ENCODE measurements around the gene TPD52L2.

TPD52L2 gene

DNA sequence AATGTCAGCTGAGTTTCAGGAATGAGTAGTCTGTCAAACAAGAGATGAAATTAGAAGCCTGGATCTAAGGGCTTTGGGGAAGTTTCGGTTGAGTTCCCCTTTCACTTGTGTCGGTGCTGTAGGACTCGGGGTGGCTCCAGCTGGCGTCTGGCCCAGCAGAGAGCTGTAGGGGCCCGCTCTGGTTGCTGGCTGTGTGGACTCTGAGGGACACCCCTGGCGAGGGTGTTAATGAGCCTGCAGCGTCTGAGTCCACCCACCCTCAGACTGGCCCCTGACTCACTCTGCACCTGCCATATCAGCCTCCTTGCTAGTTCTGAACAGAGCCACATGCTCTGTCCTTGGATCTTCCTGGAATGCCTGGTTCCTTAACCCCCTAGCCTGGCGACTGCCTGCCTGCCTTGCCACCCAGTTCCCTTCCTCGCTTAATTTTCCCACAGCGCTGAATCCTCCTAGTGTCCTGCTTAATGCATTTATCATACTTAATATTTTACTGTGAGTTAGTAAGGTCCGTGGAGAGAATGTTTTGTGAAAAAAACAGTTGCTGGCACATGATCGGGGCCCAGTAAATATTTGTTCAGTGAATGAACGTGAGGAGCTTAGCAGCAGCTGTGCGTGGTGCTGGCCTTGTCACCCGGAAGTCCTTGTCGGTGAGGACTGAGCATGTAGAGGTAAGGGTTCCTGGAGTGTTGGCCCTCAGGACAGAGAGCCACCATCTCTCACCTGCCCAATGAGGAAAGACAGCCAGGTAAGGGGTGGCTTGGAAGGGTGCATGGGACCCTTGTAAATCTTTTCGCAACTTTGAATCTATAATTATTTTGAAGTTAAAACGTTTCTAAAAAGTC is 31.4 kb downstream of the TPD52L2 start:
- H2BK120ac ChIP-seq (ENCODE audit: low read depth, low read length): no peak overlapping the region
- H3K36me3 ChIP-seq (replicated peaks in 1 of 2; ENCODE audit: control insufficient read depth in 2 of 2, insufficient read depth in 2 of 2, low read length in 2 of 2): peaks cover 8 to 21% of the 10 kb centered on the region in 2 donors
- H2AK5ac ChIP-seq (ENCODE audit: low read depth, low read length): no peak overlapping the region
- H2BK15ac ChIP-seq (ENCODE audit: low read length): no peak overlapping the region
- H2BK12ac ChIP-seq (ENCODE audit: low read length): no peak overlapping the region
- no peaks in the 10 kb centered on the region for H3K9me3 ChIP-seq (replicated peaks in 1 of 2; ENCODE audit: control insufficient read depth in 2 of 2, insufficient read depth in 1 of 2, low read depth in 1 of 2, low read length in 2 of 2)
- H4K91ac ChIP-seq (ENCODE audit: low read depth, low read length, poor library complexity): no peak overlapping the region
- peaks cover 9 to 12% of the 10 kb centered on the region in 2 donors for H3K4me1 ChIP-seq (ENCODE audit: control insufficient read depth in 2 of 2, insufficient read depth in 1 of 2, low read depth in 1 of 2, low read length in 2 of 2)
- no peaks in the 10 kb centered on the region for H3K27me3 ChIP-seq (ENCODE audit: control insufficient read depth in 3 of 3, insufficient read depth in 3 of 3, low read depth in 1 of 3, low read length in 3 of 3)
- no peak overlapping the region for H4K8ac ChIP-seq (ENCODE audit: low read depth, low read length)
- no peak overlapping the region for H3K27ac ChIP-seq (replicated peaks; ENCODE audit: low read length)
- H2AFZ ChIP-seq (ENCODE audit: low read length): no peak overlapping the region
- no peak overlapping the region for H3K18ac ChIP-seq (ENCODE audit: low read length)
- H3K79me1 ChIP-seq (ENCODE audit: low read depth, low read length): peaks cover 10% of the 10 kb centered on the region
- peak overlapping the region in 1 of 2 donors; percentile 53 for H3K4me3 ChIP-seq (ENCODE audit: low read length in 2 of 2)
- no peak overlapping the region for H3K4ac ChIP-seq (ENCODE audit: low read length)
- no peak overlapping the region for H3K14ac ChIP-seq (ENCODE audit: low read length)
- H3K4me2 ChIP-seq (ENCODE audit: insufficient read depth, low read length, poor library complexity, severe bottlenecking): peak overlapping the region; percentile 52
- H3K23ac ChIP-seq (ENCODE audit: low read depth, low read length, poor library complexity): no peak overlapping the region
- no peak overlapping the region for H3K9ac ChIP-seq (ENCODE audit: low read depth, low read length, poor library complexity)
- no peak for DNase-seq (ENCODE audit: low spot score)
- H2BK5ac ChIP-seq (ENCODE audit: low read length): no peak overlapping the region
- no CpG with 5 or more reads among the region's 18 CpGs for whole genome bisulfite sequencing, 2 donors (ENCODE audit: extremely low coverage in 2 of 2, insufficient read length in 2 of 2, insufficient replicate concordance in 1 of 2)

DNA sequence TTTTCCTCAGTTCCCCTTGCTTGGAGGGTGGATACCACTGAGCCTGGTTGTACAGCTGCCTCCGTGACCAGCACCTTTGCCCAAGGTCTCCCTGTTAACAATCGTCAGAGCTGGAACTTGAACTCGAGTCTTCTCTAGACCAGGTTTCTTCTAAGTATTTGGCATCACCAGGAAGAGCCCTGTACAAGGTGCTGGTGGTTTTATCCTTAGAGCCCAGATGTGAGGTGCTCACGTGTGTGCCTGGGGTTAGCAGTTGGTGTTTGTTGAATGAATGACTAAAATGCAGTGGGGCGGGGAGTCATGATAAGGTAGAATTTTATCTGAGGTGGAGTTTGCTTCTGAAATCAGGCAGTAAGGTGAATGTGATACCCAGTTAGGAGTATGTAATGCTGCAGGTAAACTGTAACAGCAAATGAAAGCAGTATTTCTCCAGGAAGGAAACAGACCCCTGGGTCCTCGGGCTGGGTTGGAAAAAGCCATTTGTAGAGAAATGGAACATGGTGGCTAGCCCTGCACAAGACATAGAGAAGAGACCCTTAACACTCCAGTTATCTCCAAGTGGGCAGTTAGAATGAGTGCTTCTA is 33.0 kb downstream of the TPD52L2 start:
- H3K79me1 ChIP-seq (ENCODE audit: low read depth, low read length): peaks cover 10% of the 10 kb centered on the region
- H2BK12ac ChIP-seq (ENCODE audit: low read length): no peak overlapping the region
- H3K4me3 ChIP-seq (ENCODE audit: low read length in 2 of 2): no peak overlapping the region
- H2BK5ac ChIP-seq (ENCODE audit: low read length): no peak overlapping the region
- no peak overlapping the region for H3K4me2 ChIP-seq (ENCODE audit: insufficient read depth, low read length, poor library complexity, severe bottlenecking)
- no peak overlapping the region for H4K8ac ChIP-seq (ENCODE audit: low read depth, low read length)
- no peaks in the 10 kb centered on the region for H3K27me3 ChIP-seq (ENCODE audit: control insufficient read depth in 3 of 3, insufficient read depth in 3 of 3, low read depth in 1 of 3, low read length in 3 of 3)
- H3K9me3 ChIP-seq (replicated peaks in 1 of 2; ENCODE audit: control insufficient read depth in 2 of 2, insufficient read depth in 1 of 2, low read depth in 1 of 2, low read length in 2 of 2): no peaks in the 10 kb centered on the region
- no peak overlapping the region for H3K18ac ChIP-seq (ENCODE audit: low read length)
- no peak overlapping the region for H4K91ac ChIP-seq (ENCODE audit: low read depth, low read length, poor library complexity)
- H3K9ac ChIP-seq (ENCODE audit: low read depth, low read length, poor library complexity): no peak overlapping the region
- DNase-seq (ENCODE audit: low spot score): no peak
- no peak overlapping the region for H2AK5ac ChIP-seq (ENCODE audit: low read depth, low read length)
- H2BK15ac ChIP-seq (ENCODE audit: low read length): no peak overlapping the region
- no peak overlapping the region for H2BK120ac ChIP-seq (ENCODE audit: low read depth, low read length)
- peaks cover 9 to 12% of the 10 kb centered on the region in 2 donors for H3K4me1 ChIP-seq (ENCODE audit: control insufficient read depth in 2 of 2, insufficient read depth in 1 of 2, low read depth in 1 of 2, low read length in 2 of 2)
- H3K36me3 ChIP-seq (replicated peaks in 1 of 2; ENCODE audit: control insufficient read depth in 2 of 2, insufficient read depth in 2 of 2, low read length in 2 of 2): peaks cover 8 to 16% of the 10 kb centered on the region in 2 donors
- WGBS, 2 donors (ENCODE audit: extremely low coverage in 2 of 2, insufficient read length in 2 of 2, insufficient replicate concordance in 1 of 2): no CpG with 5 or more reads among the region's 6 CpGs
- no peak overlapping the region for H3K23ac ChIP-seq (ENCODE audit: low read depth, low read length, poor library complexity)
- no peak overlapping the region for H2AFZ ChIP-seq (ENCODE audit: low read length)
- H3K27ac ChIP-seq (replicated peaks; ENCODE audit: low read length): no peak overlapping the region
- no peak overlapping the region for H3K14ac ChIP-seq (ENCODE audit: low read length)
- H3K4ac ChIP-seq (ENCODE audit: low read length): no peak overlapping the region

DNA sequence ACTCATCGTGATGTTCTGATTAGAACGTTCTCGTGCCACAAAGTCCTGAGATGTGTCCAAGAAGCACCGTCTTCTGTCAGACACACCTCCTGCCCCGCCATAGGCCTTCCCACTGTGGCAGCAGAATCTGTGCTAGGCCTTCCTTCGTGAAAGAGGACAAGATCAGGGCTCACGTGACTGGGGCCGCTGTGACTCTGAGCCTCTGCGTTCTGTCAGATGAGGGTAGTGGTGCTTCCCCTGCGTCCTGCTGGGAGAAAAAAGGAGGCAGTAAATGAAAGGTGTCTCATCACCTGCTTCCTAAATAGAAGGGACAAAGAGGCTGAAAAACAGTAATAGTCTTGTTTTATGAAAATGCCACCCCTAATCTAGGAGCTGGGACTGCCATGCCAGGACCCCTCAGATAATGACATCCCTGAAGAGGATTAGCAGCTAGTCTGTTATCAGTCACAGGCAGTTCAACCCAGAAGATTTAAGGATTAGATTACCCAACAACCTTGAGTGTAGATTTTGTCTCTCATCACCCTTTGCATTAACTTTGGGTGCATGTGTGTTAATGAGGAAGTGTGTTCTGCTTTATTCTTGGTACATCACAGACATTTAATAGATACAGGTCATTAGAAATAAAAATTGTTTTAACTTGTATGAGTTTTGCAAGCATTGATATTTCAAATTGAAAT is 34.0 kb downstream of the TPD52L2 start:
- no peak overlapping the region for H2BK120ac ChIP-seq (ENCODE audit: low read depth, low read length)

DNA sequence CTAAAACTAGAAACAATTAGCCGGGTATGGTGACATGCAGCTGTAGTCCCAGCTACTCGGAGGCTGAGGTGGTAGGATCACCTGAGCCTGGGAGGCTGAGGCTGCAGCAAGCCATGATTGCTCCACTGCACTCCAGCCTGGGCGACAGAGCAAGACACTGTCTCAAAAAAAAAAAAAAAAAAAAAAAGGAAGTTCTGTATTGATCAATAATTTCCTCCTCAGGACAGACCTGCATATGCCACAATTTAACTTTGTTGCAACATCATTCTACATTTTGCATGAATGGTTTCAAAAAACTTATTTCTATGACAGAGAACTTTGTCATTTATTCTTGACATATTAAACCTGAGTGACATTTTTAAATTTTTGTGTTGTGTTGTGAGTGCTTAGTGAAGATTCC is 35.3 kb downstream of the TPD52L2 start:
- Histone ChIP-seq H3K27me3 (ENCODE audit: control insufficient read depth in 3 of 3, insufficient read depth in 3 of 3, low read depth in 1 of 3, low read length in 3 of 3) (no peaks in the 10 kb centered on the region), H2BK120ac (ENCODE audit: low read depth, low read length) (no peak overlapping the region), H3K9me3 (replicated peaks in 1 of 2; ENCODE audit: control insufficient read depth in 2 of 2, insufficient read depth in 1 of 2, low read depth in 1 of 2, low read length in 2 of 2) (no peaks in the 10 kb centered on the region), H2AK5ac (ENCODE audit: low read depth, low read length) (no peak overlapping the region), H2BK5ac (ENCODE audit: low read length) (no peak overlapping the region), H3K4me3 (ENCODE audit: low read length in 2 of 2) (no peak overlapping the region), H3K36me3 (replicated peaks in 1 of 2; ENCODE audit: control insufficient read depth in 2 of 2, insufficient read depth in 2 of 2, low read length in 2 of 2) (peaks cover 8 to 21% of the 10 kb centered on the region in 2 donors), H2BK15ac (ENCODE audit: low read length) (no peak overlapping the region), H3K14ac (ENCODE audit: low read length) (no peak overlapping the region), H3K23ac (ENCODE audit: low read depth, low read length, poor library complexity) (no peak overlapping the region), H3K4me1 (ENCODE audit: control insufficient read depth in 2 of 2, insufficient read depth in 1 of 2, low read depth in 1 of 2, low read length in 2 of 2) (peaks cover 6 to 7% of the 10 kb centered on the region in 2 donors), H3K79me1 (ENCODE audit: low read depth, low read length) (peaks cover 17% of the 10 kb centered on the region), H3K18ac (ENCODE audit: low read length) (no peak overlapping the region), H3K9ac (ENCODE audit: low read depth, low read length, poor library complexity) (no peak overlapping the region), H4K8ac (ENCODE audit: low read depth, low read length) (no peak overlapping the region), H3K27ac (replicated peaks; ENCODE audit: low read length) (no peak overlapping the region), H2BK12ac (ENCODE audit: low read length) (no peak overlapping the region), H4K91ac (ENCODE audit: low read depth, low read length, poor library complexity) (no peak overlapping the region), H2AFZ (ENCODE audit: low read length) (no peak overlapping the region), H3K4ac (ENCODE audit: low read length) (no peak overlapping the region), H3K4me2 (ENCODE audit: insufficient read depth, low read length, poor library complexity, severe bottlenecking) (no peak overlapping the region)
- no peak for DNase-seq (ENCODE audit: low spot score)
- no CpG with 5 or more reads among the region's 3 CpGs for WGBS, 2 donors (ENCODE audit: extremely low coverage in 2 of 2, insufficient read length in 2 of 2, insufficient replicate concordance in 1 of 2)

More for the DNA sequence above, 34.0 kb downstream of the TPD52L2 start:
- no peak overlapping the region for H2BK12ac ChIP-seq (ENCODE audit: low read length)
- H3K4me3 ChIP-seq (ENCODE audit: low read length in 2 of 2): no peak overlapping the region
- no peak overlapping the region for H4K91ac ChIP-seq (ENCODE audit: low read depth, low read length, poor library complexity)
- no peak overlapping the region for H2AK5ac ChIP-seq (ENCODE audit: low read depth, low read length)
- no peak overlapping the region for H2BK5ac ChIP-seq (ENCODE audit: low read length)
- no peak overlapping the region for H4K8ac ChIP-seq (ENCODE audit: low read depth, low read length)
- peaks cover 8 to 18% of the 10 kb centered on the region in 2 donors for H3K36me3 ChIP-seq (replicated peaks in 1 of 2; ENCODE audit: control insufficient read depth in 2 of 2, insufficient read depth in 2 of 2, low read length in 2 of 2)
- no peak overlapping the region for H3K27ac ChIP-seq (replicated peaks; ENCODE audit: low read length)
- no peaks in the 10 kb centered on the region for H3K9me3 ChIP-seq (replicated peaks in 1 of 2; ENCODE audit: control insufficient read depth in 2 of 2, insufficient read depth in 1 of 2, low read depth in 1 of 2, low read length in 2 of 2)
- H3K14ac ChIP-seq (ENCODE audit: low read length): no peak overlapping the region
- H2BK15ac ChIP-seq (ENCODE audit: low read length): no peak overlapping the region
- H3K18ac ChIP-seq (ENCODE audit: low read length): no peak overlapping the region
- no peaks in the 10 kb centered on the region for H3K27me3 ChIP-seq (ENCODE audit: control insufficient read depth in 3 of 3, insufficient read depth in 3 of 3, low read depth in 1 of 3, low read length in 3 of 3)
- H3K23ac ChIP-seq (ENCODE audit: low read depth, low read length, poor library complexity): no peak overlapping the region
- no peak overlapping the region for H3K4me2 ChIP-seq (ENCODE audit: insufficient read depth, low read length, poor library complexity, severe bottlenecking)
- no peak overlapping the region for H3K4ac ChIP-seq (ENCODE audit: low read length)
- peak overlapping the region; percentile 30 for H3K9ac ChIP-seq (ENCODE audit: low read depth, low read length, poor library complexity)
- H3K79me1 ChIP-seq (ENCODE audit: low read depth, low read length): peaks cover 14% of the 10 kb centered on the region
- H3K4me1 ChIP-seq (ENCODE audit: control insufficient read depth in 2 of 2, insufficient read depth in 1 of 2, low read depth in 1 of 2, low read length in 2 of 2): peaks cover 9 to 12% of the 10 kb centered on the region in 2 donors
- H2AFZ ChIP-seq (ENCODE audit: low read length): no peak overlapping the region
- no peak for DNase-seq (ENCODE audit: low spot score)
- no CpG with 5 or more reads among the region's 10 CpGs for WGBS, 2 donors (ENCODE audit: extremely low coverage in 2 of 2, insufficient read length in 2 of 2, insufficient replicate concordance in 1 of 2)
